HG02885 (cell line): Measurements from ENCODE around the gene DEPDC5.
A peak's percentile ranks its signal among the peaks of the same experiment; 100 is the strongest.
"Not testable (repeated sequence)": the region's sequence is repeated elsewhere in the genome, so short reads cannot be mapped to it uniquely, and the experiment has no call there.

Experiments used
- ATAC-seq: cut with Tn5 transposase; IDR thresholded peaks from one replicate; pipeline ENCODE4 v1.9.1; 2021; ENCODE audit warnings: mild to moderate bottlenecking; ENCODE audit not compliant: unreplicated experiment, poor library complexity

The DEPDC5 gene

GRCh38 chr22:31747441-31747840 is 6.4 kb upstream of the DEPDC5 start:
- ATAC-seq = no peak

- no peak for ATAC-seq
These were observed 5.3 kb upstream of the DEPDC5 start for GRCh38 chr22:31748490-31748889.

- ATAC-seq = peak; percentile 68
These were observed 4.0 kb upstream of the DEPDC5 start, which contains the start of gene PRR14L for GRCh38 chr22:31749636-31750364. Gene PRR14L (minus strand): TSS chr22:31750132. CDS start chr22:31738860, 11,272 bp downstream.

- no peak for ATAC-seq
These were observed 3.2 kb upstream of the DEPDC5 start for GRCh38 chr22:31750365-31751284.

- no peak for ATAC-seq
These were observed 1.5 kb upstream of the DEPDC5 start for GRCh38 chr22:31752096-31752847.

- peak; percentile 6 for ATAC-seq
These were observed 700 bp upstream of the DEPDC5 start for GRCh38 chr22:31753005-31753633.

- ATAC-seq = no peak
These were observed 994 bp downstream of the DEPDC5 start for GRCh38 chr22:31754813-31755212.

- no peak for ATAC-seq
These were observed 3.4 kb downstream of the DEPDC5 start for GRCh38 chr22:31757265-31757664.

- ATAC-seq = not testable (repeated sequence)
These were observed 5.0 kb downstream of the DEPDC5 start for GRCh38 chr22:31758860-31759259.

- no peak for ATAC-seq
These were observed 11.0 kb downstream of the DEPDC5 start for GRCh38 chr22:31764785-31765184.

GRCh38 chr22:31768422-31769059 is 14.7 kb downstream of the DEPDC5 start:
- ATAC-seq = no peak

GRCh38 chr22:31773416-31773815 is 19.6 kb downstream of the DEPDC5 start:
- no peak for ATAC-seq

GRCh38 chr22:31776231-31776630 is 22.4 kb downstream of the DEPDC5 start:
- ATAC-seq = no peak

- no peak for ATAC-seq
These were observed 36.0 kb downstream of the DEPDC5 start for GRCh38 chr22:31789803-31790202.

- ATAC-seq = peak; percentile 72
These were observed 36.4 kb downstream of the DEPDC5 start for GRCh38 chr22:31790240-31790639.

GRCh38 chr22:31799358-31799757 is 45.5 kb downstream of the DEPDC5 start:
- not testable (repeated sequence) for ATAC-seq

- ATAC-seq = no peak
These were observed 46.2 kb downstream of the DEPDC5 start for GRCh38 chr22:31800065-31800464.

GRCh38 chr22:31800861-31801260 is 47.0 kb downstream of the DEPDC5 start:
- not testable (repeated sequence) for ATAC-seq

- no peak for ATAC-seq
These were observed 48.8 kb downstream of the DEPDC5 start for GRCh38 chr22:31802575-31802974.

GRCh38 chr22:31806751-31807150 is 52.9 kb downstream of the DEPDC5 start:
- no peak for ATAC-seq
